ENCODE results near the gene HCN2. TPM values are rescaled to one million over a fixed set of nuclear protein-coding genes. Genes with fewer than 3 reads are reported as not detected.

The HCN2 gene
- total and polyA plus RNA-seq, 9 of the 15 experiments (the other 6 are each of a cell fraction or from before 2014, with no cell fraction given), result 0.29 to 4.2 (median 0.82) TPM; not detected in 2

GRCh38 chr19:572140-572742, 17.4 kb upstream of the HCN2 start, which contains the start of gene BSG (continued):
- TF ChIP-seq ESRRB (CRISPR knock-in tag; IDR thresholded peaks at IDR 0.05; ENCODE audit: borderline replicate concordance) (no peak), MBD2 (IDR thresholded peaks at IDR 0.05; ENCODE audit: borderline replicate concordance, low read depth) (no peak; the same call in none of the 2 replicates), RNF219 (CRISPR knock-in tag; IDR thresholded peaks at IDR 0.05) (no peak), TCF7L2 (IDR thresholded peaks at IDR 0.05; ENCODE audit: low read depth, low read length) (no peak), MTA2 (IDR thresholded peaks at IDR 0.05; ENCODE audit: low read depth) (no peak), IRF9 (tag; IDR thresholded peaks at IDR 0.05) (no peak), XRCC4 (IDR thresholded peaks at IDR 0.05; ENCODE audit: extremely low read depth, insufficient read depth, insufficient read length) (no peak), HDAC1 (IDR thresholded peaks at IDR 0.05) (no peak; a peak in 1 of 4 replicates), HINFP (tag; conservative IDR thresholded peaks at IDR 0.05; ENCODE audit: low read depth) (no peak), CBX8 (IDR thresholded peaks at IDR 0.05; ENCODE audit: borderline replicate concordance, extremely low read depth, low read depth, low read length, poor library complexity, severe bottlenecking) (no peak), EZH2 (IDR thresholded peaks at IDR 0.05; ENCODE audit: borderline replicate concordance, low read depth, low read length) (no peak), IRF1 (CRISPR knock-in tag; IDR thresholded peaks at IDR 0.05; ENCODE audit: borderline replicate concordance) (no peak), ATF1 (CRISPR knock-in tag; IDR thresholded peaks at IDR 0.05) (0 out of 2 replicates have a peak, but pooled peaks have one; percentile 11), ATF1 (tag; IDR thresholded peaks at IDR 0.05) (peak; percentile 85), SRSF7 (optimal IDR thresholded peaks at IDR 0.05; ENCODE audit: low read depth, low read length) (no peak), ZNF668 (CRISPR knock-in tag; IDR thresholded peaks at IDR 0.05) (no peak), KAT2B (IDR thresholded peaks at IDR 0.05; ENCODE audit: low read depth, low read length) (no peak)
